ENCODE results near the gene TMTC1. TPM values are rescaled to one million over a fixed set of nuclear protein-coding genes. Genes with fewer than 3 reads are reported as not detected.

The TMTC1 gene
- total and polyA plus RNA-seq, 9 of the 15 experiments (the other 6 are each of a cell fraction or from before 2014, with no cell fraction given) = under 0.01 to 0.18 (median 0.06) TPM; not detected in 2

DNA sequence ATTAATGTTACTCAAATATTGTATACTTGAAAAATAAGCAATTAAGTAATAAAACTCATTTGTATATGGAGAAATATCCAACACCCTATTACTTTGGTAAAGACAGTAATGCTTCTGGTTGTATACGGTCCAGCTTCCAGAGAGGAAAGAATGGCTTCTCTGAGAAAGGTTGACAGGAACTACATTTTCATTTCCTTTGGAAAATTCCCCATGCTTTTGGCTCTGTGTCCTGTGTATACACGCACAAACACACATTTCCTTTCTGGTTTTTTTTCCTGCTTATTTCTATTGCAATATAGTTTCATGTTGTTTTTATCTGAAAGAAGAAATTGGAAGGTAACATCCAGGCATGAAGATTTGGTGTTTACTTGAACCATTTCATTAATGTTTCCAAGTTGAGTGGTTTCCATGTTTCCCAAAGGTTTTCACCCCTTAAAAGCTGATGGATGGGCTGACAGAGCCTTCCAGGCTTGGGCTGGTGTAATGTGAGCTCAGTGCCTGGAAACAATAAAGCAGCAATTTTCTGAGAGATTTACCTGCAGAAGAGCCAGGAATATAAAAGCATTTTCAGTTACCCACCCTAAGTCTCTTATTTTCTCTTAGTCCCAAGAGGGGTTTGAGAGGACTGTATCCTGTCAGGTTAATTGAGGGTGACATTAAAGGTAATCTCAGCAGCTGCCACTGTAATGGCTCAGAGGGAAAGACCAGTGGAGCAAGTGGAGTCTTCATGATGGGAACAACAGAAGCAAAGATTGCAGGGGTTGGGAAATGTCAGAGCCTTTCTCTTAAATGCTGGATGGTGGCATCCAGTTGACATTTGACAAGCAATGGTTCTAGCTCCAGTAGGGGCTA is 33.4 kb upstream of the TMTC1 start:
- no peak for DNase-seq (ENCODE audit: extremely low read depth in 1 of 4, low spot score in 3 of 4)
- no peak overlapping the region for H3K4me3 ChIP-seq
- no peaks in the 10 kb centered on the region for H3K9me1 ChIP-seq (ENCODE audit: control insufficient read depth, insufficient read depth, low read length)
- ChIA-PET CTCF (ENCODE audit: low intra/inter-chr PET ratio) (no interaction called here), POLR2A (no interaction called here)
- no peaks in the 10 kb centered on the region for H3K27me3 ChIP-seq (ENCODE audit: control insufficient read depth in 2 of 2, insufficient read depth in 2 of 2, low read length in 2 of 2)
- BruUV-seq (replicated peaks) = no TSS peak
- FAIRE-seq = no peak
- no peak for ATAC-seq
- H4K20me1 ChIP-seq (replicated peaks; ENCODE audit: control insufficient read depth, insufficient read depth, low read length) = no peaks in the 10 kb centered on the region
- H2AFZ ChIP-seq (ENCODE audit: low read depth, low read length) = no peak overlapping the region
- intact Hi-C loops (cut with micrococcal nuclease) (no loop called here), in situ Hi-C loops (cut with MboI) (no loop called here)
- WGBS (ENCODE audit: insufficient coverage, low coverage, missing lambda C conversion rate) = 0% methylated on average over 2 of the region's 2 CpGs
- H3K4me1 ChIP-seq (replicated peaks in 1 of 2; ENCODE audit: control insufficient read depth in 2 of 2, insufficient read depth in 2 of 2, low read length in 2 of 2) = no peaks in the 10 kb centered on the region
- H3K9me3 ChIP-seq (replicated peaks; ENCODE audit: control insufficient read depth, insufficient read depth, low read depth, low read length) = no peaks in the 10 kb centered on the region
- no peak overlapping the region for H3K9ac ChIP-seq (ENCODE audit: insufficient read depth in 1 of 2, low read depth in 2 of 2, low read length in 2 of 2)
- no peaks in the 10 kb centered on the region for H3K79me2 ChIP-seq (ENCODE audit: control insufficient read depth, insufficient read depth, low read length)
- H3K27ac ChIP-seq (ENCODE audit: extremely low read depth, low read depth, low read length) = no peak overlapping the region
- H3K36me3 ChIP-seq (ENCODE audit: control insufficient read depth, insufficient read depth, low read length) = no peaks in the 10 kb centered on the region
- no peak overlapping the region for H3K4me2 ChIP-seq (ENCODE audit: insufficient read depth, low read length)
- TF ChIP-seq NEUROD1 (IDR thresholded peaks at IDR 0.05; ENCODE audit: borderline replicate concordance, low read depth, low read length, partially characterized antibody) = no peak
- TF ChIP-seq, protein P1, sequence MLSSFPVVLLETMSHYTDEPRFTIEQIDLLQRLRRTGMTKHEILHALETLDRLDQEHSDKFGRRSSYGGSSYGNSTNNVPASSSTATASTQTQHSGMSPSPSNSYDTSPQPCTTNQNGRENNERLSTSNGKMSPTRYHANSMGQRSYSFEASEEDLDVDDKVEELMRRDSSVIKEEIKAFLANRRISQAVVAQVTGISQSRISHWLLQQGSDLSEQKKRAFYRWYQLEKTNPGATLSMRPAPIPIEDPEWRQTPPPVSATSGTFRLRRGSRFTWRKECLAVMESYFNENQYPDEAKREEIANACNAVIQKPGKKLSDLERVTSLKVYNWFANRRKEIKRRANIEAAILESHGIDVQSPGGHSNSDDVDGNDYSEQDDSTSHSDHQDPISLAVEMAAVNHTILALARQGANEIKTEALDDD (IDR thresholded peaks at IDR 0.05) = no peak
- no peak for TF ChIP-seq ZNF23 (CRISPR knock-in tag; IDR thresholded peaks at IDR 0.05)
- TF ChIP-seq TBL1XR1 (IDR thresholded peaks at IDR 0.05; ENCODE audit: low read length in 2 of 2) = no peak
- TF ChIP-seq MED1 (CRISPR knock-in tag; IDR thresholded peaks at IDR 0.05; ENCODE audit: borderline replicate concordance) = no peak
- no peak for TF ChIP-seq CEBPZ (IDR thresholded peaks at IDR 0.05; ENCODE audit: borderline replicate concordance, low read depth, low read length)
- TF ChIP-seq HDAC2 (IDR thresholded peaks at IDR 0.05) = no peak
- no peak for TF ChIP-seq CHD2 (IDR thresholded peaks at IDR 0.05; ENCODE audit: low read depth, low read length)
- TF ChIP-seq ZZZ3 (IDR thresholded peaks at IDR 0.05) = no peak
- no peak for TF ChIP-seq ZNF583 (CRISPR knock-in tag; IDR thresholded peaks at IDR 0.05)
- TF ChIP-seq EP300 (IDR thresholded peaks at IDR 0.05; ENCODE audit: low read length) = no peak
- TF ChIP-seq HINFP (tag; conservative IDR thresholded peaks at IDR 0.05; ENCODE audit: low read depth) = no peak
- TF ChIP-seq NR2C1 (IDR thresholded peaks at IDR 0.05) = no peak
- TF ChIP-seq NR2C1 (tag; IDR thresholded peaks at IDR 0.05) = no peak
- no peak for TF ChIP-seq ZNF174 (CRISPR knock-in tag; IDR thresholded peaks at IDR 0.05)
- no peak for TF ChIP-seq RAD51 (IDR thresholded peaks at IDR 0.05; ENCODE audit: borderline replicate concordance, low read depth)
- TF ChIP-seq CREB3 (tag; conservative IDR thresholded peaks at IDR 0.05; ENCODE audit: low read depth) = no peak

All from K562 (cell line).